GM18858 (cell line): Measurements from ENCODE around the gene TBC1D3.
"Not testable (repeated sequence)": the region's sequence is repeated elsewhere in the genome, so short reads cannot be mapped to it uniquely, and the experiment has no call there.

ENCODE experiments used
- ATAC-seq: cut with Tn5 transposase; IDR thresholded peaks from one replicate; pipeline ENCODE4 v1.9.1; 2021; ENCODE audit not compliant: unreplicated experiment

Gene TBC1D3

DNA sequence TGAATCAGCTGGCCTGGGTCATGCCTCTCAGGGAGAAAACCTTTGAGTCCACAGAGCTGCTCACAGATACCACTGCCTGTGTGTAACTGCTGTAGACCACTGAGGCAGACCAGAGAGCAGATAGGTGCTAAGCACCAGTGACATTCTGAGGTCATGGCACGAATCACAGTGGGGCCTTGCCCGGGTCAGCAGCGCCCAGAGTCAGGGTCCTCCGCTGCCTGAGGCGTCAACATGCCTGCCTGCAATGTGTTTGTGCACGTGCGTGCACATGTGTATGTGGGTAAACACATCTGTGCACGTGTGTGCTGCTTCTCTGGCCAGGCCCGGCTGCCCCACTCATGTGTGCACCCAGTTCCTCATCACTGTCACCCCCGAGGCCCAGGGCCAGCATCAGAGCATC is at the start of gene TBC1D3:
Gene TBC1D3 (minus strand): TSS at position 101 of the 400 bp plus-strand sequence. CDS start 1,526 bp downstream, outside the sequence.
- not testable (repeated sequence) for ATAC-seq

DNA sequence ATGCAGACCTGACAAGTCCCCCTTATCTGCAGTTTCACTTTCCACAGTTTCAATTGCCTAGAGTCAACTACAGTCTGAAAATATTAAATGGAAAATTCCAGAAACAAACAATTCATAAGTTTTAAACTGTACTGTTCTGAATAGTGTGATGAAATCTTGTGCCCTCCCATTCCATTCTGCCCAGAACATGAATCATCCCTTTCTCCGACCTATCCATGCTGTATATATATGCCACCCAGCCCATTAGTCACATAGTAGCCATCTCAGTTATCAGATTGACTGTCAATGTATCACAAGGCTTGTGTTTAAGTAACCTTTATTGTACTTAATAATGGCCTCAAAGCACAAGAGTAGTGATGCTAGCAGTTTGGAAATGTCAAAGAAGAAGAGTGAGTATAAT is 40.4 kb upstream of the TBC1D3 start:
- ATAC-seq: not testable (repeated sequence)

DNA sequence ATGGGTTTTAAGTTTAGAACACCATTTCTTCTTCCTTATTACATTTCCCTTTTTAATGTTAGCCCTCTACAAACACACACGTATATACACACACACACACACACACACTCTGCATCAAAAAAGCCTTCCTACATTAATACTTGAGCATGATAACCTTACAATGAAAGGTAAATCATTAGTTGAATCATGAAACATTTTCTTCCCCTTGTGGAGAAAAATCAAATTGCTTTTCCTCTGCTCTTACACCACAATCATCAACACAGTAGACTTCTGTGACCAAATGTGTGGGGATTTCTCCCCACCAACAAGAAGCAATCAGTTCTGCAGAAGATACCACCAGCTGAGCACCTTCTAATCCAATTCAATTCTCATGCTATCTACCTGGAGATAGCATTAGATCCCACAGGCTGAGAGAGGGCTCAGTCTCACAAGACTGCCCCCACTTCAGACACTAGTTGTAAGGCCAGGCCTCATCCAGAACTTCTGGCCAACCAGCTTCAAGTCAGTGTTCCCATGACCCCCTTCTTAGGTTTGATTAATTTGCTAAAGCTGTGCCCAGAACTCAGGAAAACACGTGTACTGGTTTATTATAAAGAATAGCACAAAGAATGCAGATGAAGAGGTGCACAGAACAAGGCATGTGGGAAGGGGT is 33.6 kb upstream of the TBC1D3 start:
- ATAC-seq: not testable (repeated sequence)

DNA sequence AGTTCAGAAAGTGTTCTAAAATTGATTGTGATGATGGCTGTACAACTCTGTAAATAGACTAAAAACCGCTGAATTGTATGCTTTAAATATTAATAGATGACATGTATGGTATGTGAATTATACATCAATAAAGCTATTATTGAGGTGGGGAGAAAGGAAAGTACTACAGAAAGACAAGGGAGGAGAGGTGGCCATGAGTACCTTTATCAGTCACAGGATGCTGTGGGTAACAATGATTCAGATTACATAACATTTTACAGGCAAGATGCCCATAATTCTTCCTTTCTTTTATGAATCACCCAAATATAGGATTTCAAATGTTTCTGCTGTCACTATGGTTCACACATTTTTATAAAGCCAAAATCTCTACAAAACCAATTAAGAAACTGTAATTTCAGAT is 28.5 kb upstream of the TBC1D3 start:
- not testable (repeated sequence) for ATAC-seq

DNA sequence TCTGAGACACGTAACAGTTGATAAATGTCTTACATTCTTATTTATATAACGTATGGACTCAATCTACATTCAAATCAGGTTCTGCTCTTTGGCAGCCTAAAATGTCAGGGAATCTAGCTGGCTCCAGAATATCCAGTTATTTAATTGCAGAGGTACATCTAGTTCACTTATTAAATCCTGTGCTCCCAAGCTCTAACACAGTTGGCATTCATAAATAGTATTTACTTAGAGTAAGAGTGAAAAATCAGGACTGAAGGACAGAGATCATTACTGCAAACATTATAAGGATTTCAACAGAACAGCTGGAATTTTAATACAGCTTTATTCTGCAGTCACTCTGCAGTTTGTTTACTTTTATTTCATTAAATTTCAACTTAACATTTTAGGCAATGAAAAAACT is 7.9 kb upstream of the TBC1D3 start:
- ATAC-seq: not testable (repeated sequence)

DNA sequence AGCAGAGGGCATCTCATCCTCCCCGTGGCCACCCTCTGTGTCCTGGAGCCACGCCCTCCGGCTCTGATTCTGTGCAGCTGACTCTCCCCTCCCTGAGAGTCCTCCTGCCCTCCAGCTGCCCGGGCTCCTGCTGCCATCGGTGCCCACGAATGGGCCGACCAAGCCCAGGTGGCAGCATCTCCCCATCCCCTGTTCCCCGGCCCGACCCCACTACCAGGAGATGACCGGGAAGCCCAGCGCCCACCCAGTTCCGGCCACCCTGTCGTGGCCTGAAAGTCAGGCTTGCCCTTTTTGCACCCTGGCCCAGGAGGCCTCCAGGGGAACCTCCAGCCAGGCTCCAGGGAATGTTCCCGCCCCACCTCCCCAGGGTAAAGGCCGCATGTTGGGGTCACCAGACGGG is 57.5 kb downstream of the TBC1D3 start:
- ATAC-seq: not testable (repeated sequence)
